Measurements from ENCODE around the gene SERTAD2.

SERTAD2 gene

GRCh38 chr2:64653109-64654062, at the start of gene SERTAD2:
SERTAD2 (minus strand) TSS chr2:64653913; CDS start chr2:64636871, 17,042 bp downstream.
- DNase-seq = peak; percentile 93

DNA sequence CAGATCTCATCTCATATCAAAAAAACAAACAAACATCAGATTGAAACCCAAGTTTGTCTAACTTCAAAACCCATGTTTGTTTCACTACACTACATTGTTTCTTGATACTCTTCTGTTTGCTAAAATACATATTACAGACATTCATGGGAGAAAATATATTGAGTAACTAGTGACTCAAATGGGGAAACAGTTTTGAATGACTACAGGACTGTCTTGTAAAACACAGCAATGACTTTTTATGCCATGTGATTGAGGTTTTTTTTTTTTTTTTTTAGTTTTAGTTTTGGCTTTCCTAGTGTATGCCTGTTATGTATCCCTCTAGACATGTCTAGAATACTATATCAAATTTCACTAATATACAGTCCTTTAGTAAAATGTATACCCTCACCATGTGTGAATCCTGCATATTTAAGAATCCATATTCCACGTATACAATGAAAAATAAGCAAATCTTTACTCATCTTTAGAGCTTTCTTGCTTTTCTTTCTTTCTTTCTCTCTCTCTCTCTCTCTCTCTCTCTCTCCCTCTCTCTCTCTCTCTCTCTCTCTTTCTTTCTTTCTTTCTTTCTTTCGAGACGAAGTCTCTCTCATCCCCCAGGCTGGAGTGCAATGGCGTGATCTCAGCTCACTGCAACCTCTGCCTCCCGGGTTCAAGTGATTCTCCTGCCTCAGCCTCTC, 46.6 kb upstream of the SERTAD2 start:
- no peak for DNase-seq

DNA sequence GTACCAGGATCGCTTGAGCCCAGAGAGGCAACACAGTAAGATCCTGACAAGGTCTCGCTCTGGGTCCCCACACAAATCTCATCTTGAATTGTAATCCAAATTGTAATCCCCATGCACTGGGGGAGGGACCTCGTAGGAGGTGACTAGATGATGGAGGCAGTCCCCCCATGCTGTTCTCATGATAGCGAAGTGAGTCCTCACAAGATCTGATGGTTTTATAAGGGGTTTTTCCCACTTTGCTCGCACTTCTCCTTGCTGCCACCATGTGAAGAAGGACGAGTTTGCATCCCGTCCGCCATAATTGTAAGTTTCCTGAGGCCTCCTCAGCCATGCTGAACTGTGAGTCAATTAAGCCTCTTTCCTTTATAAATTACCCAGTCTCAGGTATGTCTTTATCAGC, 46.0 kb upstream of the SERTAD2 start:
- no peak for DNase-seq

GRCh38 chr2:64698668-64699444, 45.1 kb upstream of the SERTAD2 start:
- no peak for DNase-seq

GRCh38 chr2:64698177-64698643, 44.5 kb upstream of the SERTAD2 start:
- DNase-seq = no peak

DNA sequence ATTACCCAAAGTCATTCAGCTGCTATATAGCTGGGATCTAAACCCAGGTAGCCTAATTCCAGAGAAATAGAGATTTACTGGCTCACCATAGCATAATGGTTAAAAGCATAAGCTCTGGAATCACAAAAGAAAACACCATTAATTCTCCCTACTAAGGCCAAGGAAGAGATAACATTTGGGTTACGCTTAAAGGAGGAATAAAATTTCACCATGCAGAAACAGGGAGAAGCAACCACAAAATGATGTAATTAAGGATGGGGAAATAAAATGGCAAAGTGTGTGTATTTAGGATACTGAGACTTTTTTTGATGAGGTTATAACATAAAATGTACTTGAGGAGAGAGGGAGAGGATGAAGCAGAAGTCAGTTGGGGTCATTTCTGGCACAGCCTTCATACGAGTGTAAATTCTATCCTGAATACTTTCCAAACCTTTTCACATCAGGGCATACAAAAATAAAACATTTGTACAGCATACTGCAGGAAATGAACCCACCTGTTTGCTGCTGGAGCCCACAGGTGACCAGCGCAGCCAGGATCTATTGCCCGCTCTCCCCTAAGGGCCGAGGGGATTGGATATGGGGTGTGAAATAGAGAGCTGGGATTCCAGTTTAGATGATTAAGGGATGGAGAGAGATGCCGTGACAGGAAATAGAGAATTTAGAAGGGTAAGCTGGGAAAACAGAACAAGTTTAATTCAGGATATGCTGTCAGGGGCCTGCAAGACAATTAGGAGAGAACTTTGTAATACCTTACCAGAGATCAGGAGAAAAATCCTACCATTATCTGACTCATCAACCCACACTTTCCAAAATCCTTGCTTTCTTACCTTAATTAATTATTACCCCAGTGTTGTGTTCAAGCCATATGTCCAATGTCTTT, 43.8 kb upstream of the SERTAD2 start:
- DNase-seq = no peak

DNA sequence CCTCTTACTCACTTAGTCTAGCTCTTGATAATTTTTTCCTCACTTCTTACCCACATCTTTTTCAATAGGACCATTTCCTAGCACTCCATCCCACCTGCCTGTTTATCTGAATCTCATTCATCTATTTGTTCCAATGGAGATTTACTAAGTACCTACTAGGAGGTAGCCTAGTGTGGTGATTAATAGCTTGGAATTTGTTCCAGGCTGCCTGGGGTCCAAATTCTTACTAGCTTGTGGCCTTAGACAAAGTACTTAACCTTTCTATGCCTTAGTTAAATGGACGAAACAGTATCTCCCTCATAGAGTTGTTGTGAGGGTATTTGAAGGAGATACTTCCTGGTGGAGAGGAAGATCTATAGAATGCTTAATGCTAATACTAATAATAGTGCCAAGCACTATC, 42.9 kb upstream of the SERTAD2 start:
- no peak for DNase-seq

DNA sequence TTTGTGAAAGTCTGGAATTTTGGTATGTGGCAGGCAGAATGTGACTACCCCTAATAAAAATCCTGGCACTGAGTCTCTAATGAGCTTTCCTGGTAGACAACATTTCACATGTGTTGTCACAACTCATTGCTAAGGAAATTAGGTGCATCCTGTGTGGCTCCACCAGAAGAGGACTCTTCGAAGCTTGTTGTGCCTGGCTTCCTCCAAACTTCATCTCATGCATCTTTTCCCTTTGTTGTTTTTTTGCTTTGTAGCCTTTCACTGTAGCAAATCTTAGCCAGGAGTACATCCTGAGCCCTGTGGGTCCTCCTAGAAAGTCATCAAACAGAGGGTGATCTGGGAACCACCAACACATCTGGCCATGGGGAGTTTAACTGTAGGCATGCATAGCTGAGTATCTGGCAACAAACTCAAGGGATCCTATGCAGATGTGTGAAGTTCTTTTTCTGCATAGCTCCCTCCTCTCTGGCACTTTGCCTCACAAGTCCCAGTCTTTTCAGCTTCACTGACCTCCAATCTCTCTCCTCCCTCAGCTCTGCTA, 42.1 kb upstream of the SERTAD2 start:
- DNase-seq = no peak

DNA sequence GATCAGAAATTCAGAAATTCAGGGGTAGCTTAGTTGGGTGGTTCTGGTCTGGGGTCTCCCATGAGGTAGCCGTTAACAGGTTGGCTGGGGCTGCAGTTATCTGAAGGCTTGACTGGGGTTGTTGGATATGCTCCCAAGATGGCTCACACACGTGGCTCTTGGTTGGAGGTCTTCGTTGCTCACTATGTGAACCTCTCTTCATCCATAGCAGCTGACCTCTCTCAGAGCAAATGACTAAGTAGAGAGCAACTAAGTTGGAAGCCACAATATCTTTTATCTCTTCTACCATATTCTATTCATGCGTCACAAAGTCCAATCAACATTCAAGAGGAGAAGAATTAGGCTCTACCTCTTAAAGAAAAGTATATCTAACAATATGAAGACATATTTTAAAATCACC, 38.7 kb upstream of the SERTAD2 start:
- no peak for DNase-seq

GRCh38 chr2:64688909-64689308, 35.2 kb upstream of the SERTAD2 start:
- DNase-seq = no peak

- DNase-seq = no peak
Measured at GRCh38 chr2:64686283-64686956, 32.7 kb upstream of the SERTAD2 start.

- DNase-seq = no peak
Measured at GRCh38 chr2:64685430-64685829, 31.7 kb upstream of the SERTAD2 start.

GRCh38 chr2:64683771-64684510, 30.2 kb upstream of the SERTAD2 start:
- DNase-seq = no peak

DNA sequence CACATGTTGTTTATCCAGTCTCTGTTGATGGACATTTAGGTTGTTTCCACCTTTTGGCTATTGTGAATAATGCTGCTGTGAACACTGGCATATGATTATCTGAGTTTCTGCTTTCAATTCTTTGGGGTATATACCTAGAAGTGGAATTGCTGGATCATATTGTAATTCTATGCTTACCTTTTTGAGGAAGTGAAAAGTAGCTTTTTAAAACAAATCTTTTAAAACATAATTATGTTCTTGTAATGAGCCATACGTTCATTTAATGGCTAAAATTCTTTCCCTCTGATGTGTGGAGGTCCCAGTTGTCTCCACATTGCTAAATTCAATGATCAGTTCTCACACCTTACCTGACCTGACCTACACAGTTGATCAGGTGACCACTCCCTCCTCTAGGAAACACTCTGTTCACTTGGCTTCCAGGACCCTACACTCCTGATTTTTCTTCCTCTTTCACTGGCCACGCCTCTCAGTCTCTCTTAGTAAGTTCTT, 27.8 kb upstream of the SERTAD2 start:
- peak; percentile 35 for DNase-seq

DNA sequence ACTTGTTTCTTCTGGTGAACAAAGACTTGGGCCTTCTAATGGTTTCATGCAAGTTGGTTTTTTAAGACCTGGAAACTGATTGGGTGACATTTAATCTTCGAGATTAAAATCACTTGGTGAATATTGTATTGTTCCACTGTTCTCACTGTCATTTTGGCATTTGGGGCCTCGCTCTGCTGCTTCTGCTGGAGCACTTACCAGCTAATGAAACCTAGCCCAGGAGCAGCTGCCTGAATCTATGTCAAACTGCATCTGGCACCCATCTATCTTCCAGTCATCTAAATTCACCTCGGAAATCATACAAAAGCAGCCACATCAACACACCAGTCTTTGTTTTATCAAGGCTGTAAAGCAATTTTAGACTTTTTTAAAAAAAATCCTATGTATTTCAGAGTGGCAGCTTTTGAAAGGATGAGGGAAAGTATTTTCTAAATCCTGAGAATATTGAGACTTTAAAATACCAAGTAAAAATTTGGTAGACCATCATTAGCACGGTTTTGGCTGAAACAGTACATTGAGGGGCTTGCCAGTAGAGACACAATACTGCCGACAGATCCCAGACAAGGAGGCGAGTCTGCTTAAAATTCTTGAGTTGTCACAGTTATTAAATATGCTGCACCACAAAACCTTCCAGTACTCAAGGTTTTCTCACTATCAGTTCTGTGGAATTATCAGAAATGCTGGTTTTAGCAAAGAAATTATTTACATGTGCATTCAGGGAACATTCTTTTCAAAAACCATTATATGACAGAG, 26.1 kb upstream of the SERTAD2 start:
- DNase-seq = no peak

GRCh38 chr2:64678771-64679590, 25.3 kb upstream of the SERTAD2 start:
- no peak for DNase-seq

GRCh38 chr2:64677530-64677929, 23.8 kb upstream of the SERTAD2 start:
- no peak for DNase-seq

GRCh38 chr2:64675860-64676259, 22.1 kb upstream of the SERTAD2 start:
- no peak for DNase-seq

DNA sequence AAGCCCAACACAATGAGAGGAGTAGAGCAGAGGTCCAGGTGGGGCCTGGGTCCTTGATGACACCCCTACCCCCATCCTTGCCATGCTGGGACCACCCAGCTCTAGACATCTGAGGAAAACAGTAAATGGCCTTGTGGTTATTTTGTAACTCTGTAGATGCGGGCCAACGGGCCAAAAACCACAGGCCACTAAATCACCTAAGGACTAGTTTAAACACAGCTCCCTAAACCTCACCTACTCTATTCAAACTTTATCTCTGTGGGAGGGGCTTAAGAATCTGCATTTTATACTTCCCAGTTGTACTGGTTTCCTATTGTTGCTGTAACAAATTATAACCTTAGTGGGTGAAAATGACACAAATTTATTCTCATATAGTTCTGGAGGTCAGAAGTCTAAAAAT, 19.0 kb upstream of the SERTAD2 start:
- DNase-seq = no peak

Data from RPMI8226 (cell line).